M059J (cell line): ENCODE results near the gene WASHC4. TPM values are rescaled to one million over a fixed set of nuclear protein-coding genes. Genes with fewer than 3 reads are reported as not detected.

Source experiments
- DNase-seq: peaks from one replicate; pipeline ENCODE4 v3.0.0-alpha.2; 2012; ENCODE audit warnings: low read depth
- total RNA-seq: library from RNA; depleted of rRNA; stranded (reverse); fragments of >200 nt; shearing (Covaris generic); gene quantifications from 2 replicates; pipeline ENCODE4 v1.2.3, GENCODE V29; 2014; rRNA removed

WASHC4 gene
- total RNA-seq, 1 experiment from 2014 or later: 51.9 TPM

DNA sequence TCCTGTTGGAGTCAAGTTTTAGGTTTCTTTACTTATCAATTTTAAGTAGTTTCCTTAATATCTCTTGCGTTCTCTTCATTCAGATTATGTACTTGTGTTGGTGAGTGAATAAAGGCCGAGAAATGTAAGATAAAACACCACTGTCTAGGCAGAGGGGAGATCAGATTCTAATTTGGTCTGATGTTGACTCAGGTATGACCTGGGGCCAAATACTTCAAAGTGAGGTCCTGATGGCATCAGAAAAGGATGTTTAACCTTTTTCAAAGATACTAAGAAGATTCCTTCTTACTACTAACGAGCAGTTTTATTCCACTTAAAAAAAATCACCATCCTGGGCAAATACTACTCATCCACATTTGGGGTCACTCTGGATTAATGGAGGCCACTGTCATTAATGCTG, 101.6 kb downstream of the WASHC4 start:
- no peak for DNase-seq

DNA sequence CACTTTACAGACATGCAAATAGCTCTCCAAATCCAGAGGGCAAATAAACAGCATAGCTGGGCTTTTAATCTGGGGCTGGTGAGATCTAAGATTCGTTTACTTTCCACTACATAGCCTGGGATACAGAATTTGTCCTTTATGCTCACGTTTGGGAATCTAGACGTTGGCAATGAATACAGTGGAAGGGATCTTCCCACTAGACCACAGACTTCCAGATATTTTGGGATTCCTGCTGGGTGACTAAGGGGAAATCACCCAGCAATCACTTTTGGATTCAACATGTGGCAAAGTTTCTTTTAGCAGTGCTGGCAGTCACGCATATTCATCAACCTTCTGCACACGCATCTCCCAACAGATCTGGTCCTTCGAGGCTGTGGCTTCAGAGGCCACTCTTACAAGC, 104.9 kb downstream of the WASHC4 start:
- peak; percentile 84 for DNase-seq

DNA sequence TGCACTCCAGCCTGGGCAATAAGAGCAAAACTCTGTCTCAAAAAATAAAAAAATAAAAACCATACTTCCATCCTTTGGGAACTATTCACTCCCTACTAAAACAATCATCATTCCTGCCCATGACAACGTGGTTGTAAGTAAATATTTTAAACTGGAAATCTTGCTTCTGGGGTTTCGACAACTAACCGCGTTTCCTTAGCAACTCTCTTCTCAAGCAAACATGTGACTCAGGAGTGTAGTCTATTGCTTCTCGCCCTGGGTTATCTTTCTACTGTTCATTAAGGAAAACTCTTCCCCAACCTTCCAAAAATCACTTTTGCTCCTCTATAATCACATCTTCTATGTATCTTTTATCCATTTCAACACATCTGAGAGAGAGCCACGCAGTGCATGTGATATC, 106.6 kb downstream of the WASHC4 start:
- DNase-seq: peak; percentile 65

DNA sequence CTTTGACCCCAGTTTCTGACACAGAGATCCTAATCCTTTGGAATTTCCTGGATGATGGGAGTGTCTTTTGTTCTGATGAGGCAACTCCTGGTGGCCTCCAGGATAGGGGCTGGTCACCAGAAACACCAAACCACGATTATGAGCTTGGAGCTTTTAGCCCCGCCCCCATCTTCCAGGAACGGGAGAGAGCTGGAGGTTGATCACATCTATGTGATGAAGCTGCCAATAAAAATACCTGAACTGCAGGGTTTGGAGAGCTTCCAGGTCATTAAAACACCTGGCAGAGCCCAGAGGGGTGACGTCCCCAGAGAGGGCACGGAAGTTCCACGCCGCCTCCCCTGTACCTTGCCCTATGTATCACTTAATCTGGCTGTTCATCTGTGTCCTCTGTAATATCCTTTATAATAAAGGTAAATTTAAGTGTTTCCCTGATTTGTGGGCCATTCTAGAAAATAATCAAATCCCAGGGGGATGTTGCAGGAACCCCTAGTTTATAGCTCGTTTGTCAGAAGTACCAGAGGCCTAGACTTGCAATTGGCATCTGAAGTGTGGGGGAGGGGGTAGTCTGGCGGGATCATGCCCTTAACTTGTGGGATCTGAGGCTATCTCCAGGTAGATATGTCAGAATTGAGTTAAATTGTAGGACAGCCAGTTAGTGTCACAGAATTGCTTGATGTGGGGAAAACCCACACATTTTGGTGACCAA, 107.3 kb downstream of the WASHC4 start:
- DNase-seq: peak; percentile 62

DNA sequence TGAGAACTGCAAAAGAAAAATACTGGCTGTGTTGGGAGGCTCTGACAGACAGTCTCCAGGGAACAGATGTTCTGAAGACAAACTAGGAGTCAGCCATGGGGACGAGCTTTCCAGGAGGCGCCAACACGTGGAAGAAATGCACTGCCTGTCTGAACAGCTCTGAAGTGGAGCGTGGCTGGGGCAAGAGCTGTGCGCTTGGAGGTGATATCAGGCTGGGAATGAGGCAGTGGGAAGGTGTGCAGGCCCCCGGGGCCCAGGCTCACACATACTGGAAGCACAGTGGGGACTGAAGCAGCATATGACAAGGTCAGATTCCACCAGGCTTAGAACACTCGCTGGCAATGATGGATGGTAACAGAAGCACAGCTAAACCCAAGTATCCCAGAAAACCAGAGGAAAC, 110.9 kb downstream of the WASHC4 start:
- DNase-seq: no peak

Other genes starting within 250 kb of the WASHC4 start
- gene SLC41A2, start 149.4 kb upstream of the WASHC4 start, total RNA-seq: 19.0 and 21.3 TPM in 2 replicates
- 6.4 and 11.6 TPM in 2 replicates for gene NOPCHAP1, start 121.4 kb upstream of the WASHC4 start, total RNA-seq
- 0.27 and 1.4 TPM in 2 replicates for gene ALDH1L2, start 23.3 kb upstream of the WASHC4 start, total RNA-seq
- 21.4 and 41.3 TPM in 2 replicates for gene APPL2, start 128.4 kb downstream of the WASHC4 start, total RNA-seq
- gene C12orf75, start 223.0 kb downstream of the WASHC4 start, total RNA-seq: 555 and 669 TPM in 2 replicates